ENCODE results near the gene SESN3.
"Not testable (repeated sequence)": the region's sequence is repeated elsewhere in the genome, so short reads cannot be mapped to it uniquely, and the experiment has no call there.

SESN3 gene
- total RNA-seq, result 118 to 209 reads per million in 2 donors

DNA sequence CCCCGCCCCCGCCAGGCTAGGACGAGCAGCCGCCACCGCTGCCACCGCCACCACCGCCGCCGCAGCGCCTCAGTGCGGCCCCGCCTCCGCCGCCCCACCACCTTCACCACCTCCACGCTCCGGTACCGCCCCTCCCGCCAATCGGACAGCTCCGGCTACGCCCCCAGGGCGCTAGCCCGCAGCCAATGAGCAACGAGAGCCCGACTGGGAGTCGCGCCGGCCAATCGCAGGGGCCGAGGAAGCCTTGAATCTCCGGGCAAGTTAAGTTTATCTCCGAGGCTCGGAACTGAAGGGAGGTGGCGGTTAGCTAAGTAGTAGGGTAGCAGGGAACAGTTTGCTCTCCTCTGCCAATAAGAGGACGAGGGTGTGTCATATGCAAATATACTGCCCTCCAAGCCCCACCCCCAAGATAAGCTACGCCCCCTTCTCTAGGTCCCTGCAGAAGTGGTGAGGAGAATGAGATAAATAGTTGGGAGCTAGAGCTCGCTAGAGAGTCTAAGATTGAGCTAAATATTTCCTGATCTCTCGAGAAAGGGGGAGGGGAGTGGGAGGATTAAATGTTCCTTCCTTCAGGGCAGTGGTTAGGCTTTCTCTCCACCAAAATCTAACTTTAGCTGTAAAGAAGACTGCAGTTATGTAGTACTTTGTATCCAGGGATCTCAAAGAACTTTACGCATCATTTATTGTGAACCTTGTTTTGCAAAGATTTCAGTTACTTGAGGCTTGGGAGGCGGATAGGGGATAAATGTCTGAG, at the start of gene SESN3:
SESN3 (minus strand) TSS at position 76 of the 754 bp plus-strand sequence. CDS start 342 bp downstream, outside the sequence.
- peak; percentile 97 to 100 (median 99) for DNase-seq

DNA sequence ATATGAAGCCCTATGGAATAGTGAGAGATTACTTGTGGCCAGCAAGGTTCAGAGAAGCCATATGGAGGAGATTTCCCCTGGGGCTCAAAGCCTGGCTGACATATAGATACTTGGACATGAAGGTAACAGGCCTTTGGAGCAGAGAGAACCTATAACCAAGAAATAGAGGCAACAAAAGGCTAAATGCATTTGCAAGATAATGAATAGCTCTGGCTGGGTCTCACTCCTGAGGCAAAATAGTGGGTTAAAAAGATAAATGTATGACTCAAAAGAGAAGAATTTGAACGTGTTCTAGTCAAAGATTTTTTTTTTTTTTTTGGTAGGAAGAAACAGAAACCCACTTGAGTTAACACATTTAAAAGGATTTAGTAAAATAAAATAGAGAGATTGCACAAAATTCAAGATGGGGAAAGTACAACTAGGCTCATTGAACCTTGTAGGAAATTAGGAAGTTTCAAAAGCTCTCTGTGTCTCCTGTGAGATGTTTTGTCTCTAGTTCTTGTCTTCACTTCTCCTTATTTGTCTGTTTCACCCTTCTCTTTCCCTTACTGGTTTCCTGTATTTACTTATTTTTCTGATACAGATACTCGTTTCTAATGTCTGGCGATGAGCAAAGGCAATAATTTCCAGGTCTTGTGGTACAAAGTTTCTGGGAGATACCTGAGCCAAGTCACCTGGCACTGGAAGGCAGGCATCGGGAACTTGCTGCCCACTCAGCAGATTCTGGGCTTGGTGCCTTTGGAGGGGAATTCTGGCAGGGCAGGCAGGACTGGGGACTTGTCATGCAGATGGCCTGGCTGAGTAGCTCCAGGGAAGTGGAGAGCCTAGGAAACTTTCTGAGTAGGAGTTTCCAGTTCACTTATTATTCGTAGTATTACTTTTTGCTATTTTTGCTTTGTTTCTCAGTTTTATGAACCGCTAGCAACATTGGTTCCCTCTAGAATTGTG, 49.2 kb upstream of the SESN3 start:
- DNase-seq, result no peak

- DNase-seq, result no peak
These were observed 46.9 kb upstream of the SESN3 start for GRCh38 chr11:95277868-95278267.

DNA sequence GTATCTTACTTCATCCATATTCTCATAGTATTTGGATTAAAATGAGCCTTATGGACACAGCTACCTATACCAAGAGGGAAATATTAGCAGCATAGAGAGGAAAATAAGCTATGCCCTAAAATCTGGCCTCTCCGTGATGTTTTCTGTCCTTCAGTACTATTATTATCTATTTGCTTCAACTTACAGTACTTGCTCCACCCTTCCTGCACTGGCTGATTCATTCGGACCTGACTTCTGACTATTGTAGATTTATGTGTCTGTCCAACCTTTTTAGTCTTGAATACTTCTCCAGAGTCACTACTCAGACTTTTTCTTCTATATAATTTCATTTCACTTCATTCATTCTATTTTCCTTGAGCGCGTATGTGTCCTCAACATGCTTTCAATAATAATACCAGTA, 45.1 kb upstream of the SESN3 start:
- no peak for DNase-seq

DNA sequence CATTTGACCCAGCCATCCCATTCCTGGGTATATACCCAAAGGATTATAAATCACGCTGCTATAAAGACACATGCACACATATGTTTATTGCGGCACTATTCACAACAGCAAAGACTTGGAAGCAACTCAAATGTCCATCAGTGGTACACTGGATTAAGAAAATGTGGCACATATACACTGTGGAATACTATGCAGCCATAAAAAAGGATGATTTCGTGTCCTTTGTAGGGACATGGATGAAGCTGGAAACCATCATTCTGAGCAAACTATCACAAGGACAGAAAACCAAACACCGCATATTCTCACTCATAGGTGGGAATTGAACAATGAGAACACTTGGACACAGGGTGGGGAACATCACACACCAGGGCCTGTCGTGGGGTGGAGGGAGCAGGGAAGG, 42.6 kb upstream of the SESN3 start:
- DNase-seq, result not testable (repeated sequence)

- DNase-seq, result no peak
These were observed 38.2 kb upstream of the SESN3 start for GRCh38 chr11:95269036-95269819.

DNA sequence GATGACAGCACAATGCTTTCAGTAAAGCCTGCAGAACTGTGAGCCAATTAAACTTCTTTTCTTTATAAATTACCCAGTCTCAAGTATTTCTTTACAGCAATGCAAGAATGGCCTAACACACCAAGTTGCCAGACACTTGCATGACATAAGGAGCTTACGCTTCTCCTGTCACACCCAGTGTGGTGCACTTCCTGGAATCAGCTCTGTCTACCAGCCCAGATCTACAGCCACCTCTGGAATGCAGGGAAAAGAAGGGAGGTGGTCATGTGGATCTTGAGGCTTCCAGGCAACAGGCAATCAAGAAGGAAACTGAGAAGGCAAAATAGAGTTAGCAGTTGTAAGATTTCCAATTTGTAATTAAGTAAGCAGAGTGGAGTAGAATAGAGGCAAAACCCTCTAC, 37.4 kb upstream of the SESN3 start:
- DNase-seq, result no peak

DNA sequence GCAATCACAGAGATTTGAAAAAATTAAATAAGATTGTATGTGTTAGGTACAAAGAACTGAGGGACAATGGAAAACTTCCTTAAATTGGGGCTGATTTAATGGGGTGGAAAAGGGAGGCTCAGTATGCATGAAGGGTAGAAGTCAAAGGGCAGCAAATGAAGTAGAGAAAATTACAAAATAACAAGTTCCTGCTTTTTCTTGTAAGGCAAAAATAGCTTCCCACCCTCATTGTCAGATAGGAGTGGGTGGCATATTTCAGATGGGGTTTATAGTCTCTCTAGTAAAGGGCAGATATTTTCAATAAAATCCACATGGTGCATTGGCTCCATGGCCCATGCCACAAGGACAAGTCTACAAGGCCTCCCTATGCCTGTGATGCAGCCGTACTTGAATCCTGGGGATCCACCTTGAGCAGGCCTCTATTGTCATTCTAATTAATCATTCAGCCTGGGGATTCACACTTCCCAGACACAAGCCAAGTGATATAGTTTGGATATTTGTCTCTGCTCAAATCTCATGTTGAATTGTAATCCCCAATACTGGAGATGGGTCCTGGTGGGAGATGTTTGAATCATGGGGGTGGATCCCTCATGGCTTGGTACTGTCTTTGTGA, 36.7 kb upstream of the SESN3 start:
- DNase-seq, result no peak

DNA sequence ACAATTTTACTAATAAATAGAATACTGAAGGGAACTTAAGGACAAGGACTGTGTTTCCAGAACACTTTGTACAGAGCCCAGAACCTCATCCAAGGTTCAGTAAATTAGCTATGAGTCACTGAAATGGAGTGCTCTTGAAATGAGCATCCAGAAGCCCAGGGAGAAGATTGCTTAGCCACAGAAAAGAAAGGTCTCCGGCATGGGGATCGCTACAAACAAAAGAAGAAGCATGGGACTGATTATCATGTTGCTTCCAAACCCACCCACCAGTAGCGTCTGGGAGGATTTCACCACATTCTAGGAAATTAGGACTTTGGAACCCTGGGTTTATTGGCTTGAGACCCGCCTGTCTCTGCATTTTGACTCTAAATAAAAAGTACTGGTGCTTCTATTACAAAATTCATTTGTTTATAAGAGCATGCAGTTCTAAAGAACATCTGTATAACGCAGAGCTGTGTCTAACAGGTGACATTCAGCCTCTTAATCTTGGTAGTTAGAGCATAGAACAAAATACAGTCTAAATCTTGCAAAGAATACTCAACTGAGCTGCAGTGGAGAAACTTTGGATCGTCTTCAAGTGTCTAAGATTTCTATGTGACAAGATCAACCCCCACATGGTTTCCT, 35.9 kb upstream of the SESN3 start:
- DNase-seq, result no peak

DNA sequence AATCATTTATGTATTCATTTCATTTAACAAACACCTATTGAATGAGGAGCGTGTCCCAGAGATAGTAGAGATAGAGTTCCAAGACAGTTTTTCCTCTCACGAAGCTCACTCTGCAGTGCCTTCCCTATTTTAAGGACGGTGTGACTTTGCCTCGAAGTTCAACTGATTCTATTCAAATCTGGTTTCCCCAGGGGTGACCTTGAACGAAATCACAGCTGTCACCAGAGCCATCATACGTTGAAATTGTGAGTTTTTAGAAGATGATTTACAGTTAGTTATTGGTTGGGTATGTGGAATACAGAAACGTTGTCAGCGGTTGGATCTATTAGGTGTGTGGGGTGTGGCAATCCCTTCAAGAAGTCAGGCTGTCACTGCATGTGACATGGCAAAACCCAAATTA, 33.9 kb upstream of the SESN3 start:
- no peak for DNase-seq

- DNase-seq, result peak in 1 of 5 experiments; percentile 55
These were observed 32.2 kb upstream of the SESN3 start for GRCh38 chr11:95262994-95263765.

- no peak for DNase-seq
These were observed 26.5 kb upstream of the SESN3 start for GRCh38 chr11:95257456-95257971.

GRCh38 chr11:95256321-95256779, 25.3 kb upstream of the SESN3 start:
- peak in 1 of 5 experiments; percentile 36 for DNase-seq

- DNase-seq, result no peak
These were observed 24.5 kb upstream of the SESN3 start for GRCh38 chr11:95255251-95256145.

GRCh38 chr11:95254716-95255115, 23.7 kb upstream of the SESN3 start:
- no peak for DNase-seq

- DNase-seq, result peak; percentile 21 to 98 (median 61)
These were observed 23.2 kb upstream of the SESN3 start for GRCh38 chr11:95254131-95254704.

GRCh38 chr11:95253141-95253540, 22.1 kb upstream of the SESN3 start:
- DNase-seq, result no peak

- DNase-seq, result no peak
These were observed 21.6 kb upstream of the SESN3 start for GRCh38 chr11:95252586-95252985.

GRCh38 chr11:95251896-95252295, 20.9 kb upstream of the SESN3 start:
- not testable (repeated sequence) for DNase-seq

All from T-helper 2 cell (primary cell).